K562 (cell line): Measurements from ENCODE around the gene ARAP1.

Experiments used
- ATF3 ChIP-seq, 2 experiments: fragments of 450-650 bp in 1 of 2; sonication (generic) in 1 of 2; formaldehyde crosslinking in 1 of 2; IDR thresholded peaks in 1 of 2; conservative IDR thresholded peaks in 1 of 2; 2 replicates each; pipeline versions ENCODE4 v1.6.1 to v1.8.1; 2016 to 2023; ENCODE audit warnings: mild to moderate bottlenecking in 2 of 2, moderate library complexity in 2 of 2, inconsistent platforms in 1 of 2, missing genetic modification reagents in 1 of 2
- CTCF ChIP-seq, 3 experiments: IDR thresholded peaks in 2 of 3; conservative IDR thresholded peaks in 1 of 3; 2 replicates each; pipeline ENCODE4 v1.5.1; 2011 to 2012; ENCODE audit warnings: low read length in 3 of 3, mild to moderate bottlenecking in 3 of 3, control low read depth in 2 of 3, improper control_type of control experiment in 1 of 3, inconsistent platforms in 1 of 3, low read depth in 1 of 3, mixed read lengths in 1 of 3, moderate library complexity in 1 of 3; ENCODE audit not compliant: insufficient read depth in 2 of 3
- E2F5 ChIP-seq: sonication (generic); formaldehyde crosslinking; IDR thresholded peaks from 2 replicates; pipeline ENCODE4 v1.8.0; 2022; ENCODE audit warnings: mild to moderate bottlenecking, missing genetic modification reagents
- EGR1 ChIP-seq: fragments of 450-650 bp; conservative IDR thresholded peaks from 2 replicates; pipeline ENCODE4 v1.6.1; 2017; ENCODE audit warnings: mild to moderate bottlenecking
- EZH2 ChIP-seq: IDR thresholded peaks from 2 replicates; pipeline ENCODE4 v1.6.1; 2012; ENCODE audit warnings: low read depth, mild to moderate bottlenecking, inconsistent platforms, low read length, borderline replicate concordance
- HDAC6 ChIP-seq: IDR thresholded peaks from 2 replicates; pipeline ENCODE4 v1.6.1; 2012; ENCODE audit warnings: low read depth, mild to moderate bottlenecking, control low read depth, inconsistent platforms, low read length, moderate library complexity
- MEF2A ChIP-seq: IDR thresholded peaks from 2 replicates; pipeline ENCODE4 v1.6.1; 2011; ENCODE audit warnings: low read depth, mild to moderate bottlenecking, low read length, moderate library complexity; ENCODE audit not compliant: control insufficient read depth
- POLR2AphosphoS5 ChIP-seq: IDR thresholded peaks from 2 replicates; pipeline ENCODE4 v1.6.1; 2011; ENCODE audit warnings: mild to moderate bottlenecking, low read depth, low read length, moderate library complexity; ENCODE audit not compliant: control insufficient read depth, insufficient read depth
- SIX5 ChIP-seq, 2 experiments: IDR thresholded peaks; 2 replicates each; pipeline ENCODE4 v1.6.1; 2011; ENCODE audit warnings: low read length in 2 of 2, borderline replicate concordance in 1 of 2, low read depth in 1 of 2, mild to moderate bottlenecking in 1 of 2, moderate library complexity in 1 of 2; ENCODE audit not compliant: insufficient read depth in 1 of 2
- SMARCC2 ChIP-seq: fragments of 450-650 bp; IDR thresholded peaks from 2 replicates; pipeline ENCODE4 v1.6.1; 2017; ENCODE audit warnings: antibody characterized with exemption, moderate library complexity, mild to moderate bottlenecking, low read depth
- ZSCAN29 ChIP-seq: fragments of 450-650 bp; IDR thresholded peaks from 2 replicates; pipeline ENCODE4 v1.6.1; 2017

- TF ChIP-seq ATF3 (IDR thresholded peaks at IDR 0.05) (no peak), ATF3 (CRISPR knock-in tag; conservative IDR thresholded peaks at IDR 0.05) (no peak), HDAC6 (no peak), CTCF (IDR thresholded peaks at IDR 0.05 in 2 of 3, conservative IDR thresholded peaks at IDR 0.05 in 1 of 3; ENCODE audit: insufficient read depth in 2 of 3, low read depth in 1 of 3, low read length in 3 of 3) (no peak), POLR2AphosphoS5 (no peak), SMARCC2 (no peak), EGR1 (no peak), EZH2 (no peak), ZSCAN29 (no peak), SIX5 (IDR thresholded peaks at IDR 0.05; ENCODE audit: borderline replicate concordance in 1 of 2, insufficient read depth in 1 of 2, low read depth in 1 of 2, low read length in 2 of 2) (no peak), MEF2A (no peak), E2F5 (CRISPR knock-in tag) (no peak)
Observed at GRCh38 chr11:72754149-72754543, 1.9 kb upstream of the ARAP1 start.
